Ascending aorta (tissue), 2 donors: ENCODE results near the gene BLTP2. TPM values are rescaled to one million over a fixed set of nuclear protein-coding genes. Genes with fewer than 3 reads are reported as not detected.
A peak's percentile ranks its signal among the peaks of the same experiment; 100 is the strongest.

Source experiments
- DNase-seq, 2 donors: peaks; one replicate each; pipeline ENCODE4 v3.0.0-alpha.2; 2019; ENCODE audit warnings: low spot score in 2 of 2
- H3K27ac ChIP-seq, 2 donors: fragments of 200-600 bp; sonication (generic); one replicate each; pipeline ENCODE4 v1.5.1; 2016 to 2017; ENCODE audit warnings: mild to moderate bottlenecking in 1 of 2
- H3K27me3 ChIP-seq: fragments of 200-600 bp; sonication (generic); one replicate; pipeline ENCODE4 v1.5.1; 2017
- H3K36me3 ChIP-seq, 2 donors: fragments of 200-600 bp; sonication (generic); one replicate each; pipeline ENCODE4 v1.5.1; 2016
- H3K4me1 ChIP-seq, 2 donors: fragments of 200-600 bp; sonication (generic); one replicate each; pipeline ENCODE4 v1.5.1; 2016 to 2017; ENCODE audit warnings: mild to moderate bottlenecking in 1 of 2
- H3K4me3 ChIP-seq, 2 donors: fragments of 200-600 bp; sonication (generic); one replicate each; pipeline ENCODE4 v1.5.1; 2016 to 2017; ENCODE audit warnings: mild to moderate bottlenecking in 1 of 2
- H3K9me3 ChIP-seq, 2 donors: fragments of 200-600 bp; sonication (generic); one replicate each; pipeline ENCODE4 v1.5.1; 2016
- CTCF ChIP-seq, 3 experiments: fragments of 200-600 bp in 2 of 3; fragments of 450-650 bp in 1 of 3; sonication (generic) in 2 of 3; IDR thresholded peaks; one replicate each; pipeline ENCODE4 v1.5.1; 2016 to 2019; ENCODE audit warnings: antibody characterized with exemption in 3 of 3, mild to moderate bottlenecking in 1 of 3, moderate library complexity in 1 of 3
- intact Hi-C: fragments of 100-400 bp; cut with DNase I; formaldehyde crosslinking; loops from one replicate; pipeline ENCODE4 v1.15.1; 2023
- total RNA-seq: library from RNA; depleted of rRNA; stranded (reverse); fragments of >200 nt; gene quantifications from one replicate; pipeline ENCODE4 v1.1.0, GENCODE V29; 2016

Gene BLTP2
- total RNA-seq, 1 donor from 2014 or later = 104 TPM

- Histone ChIP-seq H3K4me1 (peaks cover 5 to 27% of the 10 kb centered on the region in 2 donors), H3K9me3 (no peaks in the 10 kb centered on the region), H3K36me3 (peaks cover 24 to 45% of the 10 kb centered on the region in 2 donors), H3K27ac (peak overlapping the region; percentile 93 to 94), H3K27me3 (no peaks in the 10 kb centered on the region), H3K4me3 (peak overlapping the region; percentile 91 to 95)
- peak in 1 of 2 donors; percentile 80 for DNase-seq
- TF ChIP-seq CTCF (IDR thresholded peaks at IDR 0.05) = peak; percentile 30 to 42 (median 35)
- intact Hi-C loops = loop anchor here (2.0 kb wide), 2 partner anchors 67 to 75 kb away; partner anchors contain the start of genes ALDOC and RPL23A
Measured at GRCh38 chr17:28643983-28644786, 773 bp downstream of the BLTP2 start.

GRCh38 chr17:28641579-28641978 lies 3.4 kb downstream of the BLTP2 start:
- Histone ChIP-seq H3K4me3 (no peak overlapping the region), H3K4me1 (peaks cover 4 to 22% of the 10 kb centered on the region in 2 donors), H3K9me3 (no peaks in the 10 kb centered on the region), H3K27me3 (no peaks in the 10 kb centered on the region), H3K27ac (no peak overlapping the region), H3K36me3 (peaks cover 45 to 61% of the 10 kb centered on the region in 2 donors)
- TF ChIP-seq CTCF (IDR thresholded peaks at IDR 0.05) = no peak
- intact Hi-C loops = no loop called here
- DNase-seq = no peak

- H3K27ac ChIP-seq = no peak overlapping the region
- H3K9me3 ChIP-seq = no peaks in the 10 kb centered on the region
- H3K4me1 ChIP-seq = no peaks in the 10 kb centered on the region
- peaks cover 92 to 100% of the 10 kb centered on the region in 2 donors for H3K36me3 ChIP-seq
- DNase-seq = no peak
- intact Hi-C loops = no loop called here
- TF ChIP-seq CTCF (IDR thresholded peaks at IDR 0.05) = no peak
- no peaks in the 10 kb centered on the region for H3K27me3 ChIP-seq
- no peak overlapping the region for H3K4me3 ChIP-seq
Measured at GRCh38 chr17:28635506-28635905, 9.5 kb downstream of the BLTP2 start.

GRCh38 chr17:28634206-28634865 lies 10.6 kb downstream of the BLTP2 start:
- no peak overlapping the region for H3K27ac ChIP-seq
- no peaks in the 10 kb centered on the region for H3K4me1 ChIP-seq
- no peaks in the 10 kb centered on the region for H3K27me3 ChIP-seq
- peaks cover 93 to 100% of the 10 kb centered on the region in 2 donors for H3K36me3 ChIP-seq
- intact Hi-C loops = no loop called here
- no peak for TF ChIP-seq CTCF (IDR thresholded peaks at IDR 0.05)
- DNase-seq = no peak
- no peak overlapping the region for H3K4me3 ChIP-seq
- H3K9me3 ChIP-seq = no peaks in the 10 kb centered on the region

- Histone ChIP-seq H3K27me3 (no peaks in the 10 kb centered on the region), H3K4me1 (no peaks in the 10 kb centered on the region), H3K4me3 (no peak overlapping the region), H3K36me3 (peaks cover 81% of the 10 kb centered on the region in 2 donors), H3K27ac (no peak overlapping the region), H3K9me3 (no peaks in the 10 kb centered on the region)
- DNase-seq = no peak
- TF ChIP-seq CTCF (IDR thresholded peaks at IDR 0.05) = no peak
- intact Hi-C loops = no loop called here
Measured at GRCh38 chr17:28626818-28627217, 18.1 kb downstream of the BLTP2 start.
